GM12865 (cell line): Measurements from ENCODE around the gene VPS54.

Experiments used
- DNase-seq: peaks from one replicate; pipeline ENCODE4 v3.0.0; 2010; ENCODE audit warnings: low read depth
- H3K4me3 ChIP-seq: 2 replicates; pipeline ENCODE4 v1.5.1; 2011; ENCODE audit warnings: mild to moderate bottlenecking, low read depth, low read length, control low read depth
- TF ChIP-seq, protein P1 (sequence below): IDR thresholded peaks from 2 replicates; pipeline ENCODE4 v1.5.1; 2011; ENCODE audit warnings: low read length, control low read depth, low read depth, inconsistent platforms; ENCODE audit not compliant: insufficient read depth; ENCODE audit errors: missing control alignments

Gene VPS54

GRCh38 chr2:63862806-63863205, 156.4 kb downstream of the VPS54 start:
- no peak for DNase-seq
- H3K4me3 ChIP-seq: no peak overlapping the region
- TF ChIP-seq, protein P1, sequence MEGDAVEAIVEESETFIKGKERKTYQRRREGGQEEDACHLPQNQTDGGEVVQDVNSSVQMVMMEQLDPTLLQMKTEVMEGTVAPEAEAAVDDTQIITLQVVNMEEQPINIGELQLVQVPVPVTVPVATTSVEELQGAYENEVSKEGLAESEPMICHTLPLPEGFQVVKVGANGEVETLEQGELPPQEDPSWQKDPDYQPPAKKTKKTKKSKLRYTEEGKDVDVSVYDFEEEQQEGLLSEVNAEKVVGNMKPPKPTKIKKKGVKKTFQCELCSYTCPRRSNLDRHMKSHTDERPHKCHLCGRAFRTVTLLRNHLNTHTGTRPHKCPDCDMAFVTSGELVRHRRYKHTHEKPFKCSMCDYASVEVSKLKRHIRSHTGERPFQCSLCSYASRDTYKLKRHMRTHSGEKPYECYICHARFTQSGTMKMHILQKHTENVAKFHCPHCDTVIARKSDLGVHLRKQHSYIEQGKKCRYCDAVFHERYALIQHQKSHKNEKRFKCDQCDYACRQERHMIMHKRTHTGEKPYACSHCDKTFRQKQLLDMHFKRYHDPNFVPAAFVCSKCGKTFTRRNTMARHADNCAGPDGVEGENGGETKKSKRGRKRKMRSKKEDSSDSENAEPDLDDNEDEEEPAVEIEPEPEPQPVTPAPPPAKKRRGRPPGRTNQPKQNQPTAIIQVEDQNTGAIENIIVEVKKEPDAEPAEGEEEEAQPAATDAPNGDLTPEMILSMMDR: no peak

DNA sequence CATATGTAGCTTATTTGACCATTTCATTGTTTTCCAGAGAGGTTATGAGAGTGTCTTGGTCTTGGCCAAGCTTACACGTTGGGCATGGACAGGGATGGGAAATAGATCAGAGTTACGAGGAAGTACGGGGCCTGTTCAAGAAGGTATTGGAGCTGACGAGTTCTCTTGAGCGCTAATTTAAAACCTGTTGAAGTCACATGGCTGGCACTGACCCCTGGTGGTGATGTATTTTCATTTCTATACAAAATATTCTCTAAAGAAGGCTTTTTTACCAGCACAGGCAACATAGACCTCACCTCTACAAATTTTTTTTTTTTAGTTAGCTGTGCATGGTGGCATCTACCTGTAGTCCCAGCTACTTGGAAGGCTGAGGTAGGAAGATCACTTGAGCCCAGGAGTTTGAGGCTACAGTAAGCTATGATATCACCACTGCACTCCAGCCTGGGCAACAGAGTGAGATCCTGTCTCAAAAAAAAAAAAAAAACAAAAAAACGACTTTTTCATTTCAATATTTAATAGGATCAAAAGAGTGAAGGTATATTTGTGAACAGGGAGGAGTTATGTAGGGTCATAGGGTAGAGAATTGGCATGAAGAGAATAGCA, 157.9 kb downstream of the VPS54 start:
- peak; percentile 81 for DNase-seq
- TF ChIP-seq, protein P1: peak; percentile 46
- no peak overlapping the region for H3K4me3 ChIP-seq

DNA sequence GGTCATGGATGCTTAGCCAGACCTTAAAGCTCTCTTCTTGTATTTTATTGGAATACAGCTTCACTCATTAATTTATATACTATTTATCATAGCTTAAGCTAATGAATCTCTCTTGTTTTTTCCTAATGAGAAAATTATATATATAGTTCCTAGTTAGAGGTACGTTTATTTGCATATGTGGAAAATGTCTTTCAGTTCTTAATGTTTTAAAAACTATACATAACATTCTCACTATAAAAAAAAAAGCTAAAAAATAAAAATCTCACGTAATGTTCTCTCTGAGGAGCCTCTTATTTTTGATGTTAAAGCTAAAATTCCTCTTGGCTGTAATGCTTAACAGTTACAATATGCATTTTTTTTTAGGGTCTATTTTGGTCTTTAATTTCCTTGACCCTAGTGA, 160.9 kb downstream of the VPS54 start:
- TF ChIP-seq, protein P1: no peak
- no peak overlapping the region for H3K4me3 ChIP-seq
- no peak for DNase-seq

DNA sequence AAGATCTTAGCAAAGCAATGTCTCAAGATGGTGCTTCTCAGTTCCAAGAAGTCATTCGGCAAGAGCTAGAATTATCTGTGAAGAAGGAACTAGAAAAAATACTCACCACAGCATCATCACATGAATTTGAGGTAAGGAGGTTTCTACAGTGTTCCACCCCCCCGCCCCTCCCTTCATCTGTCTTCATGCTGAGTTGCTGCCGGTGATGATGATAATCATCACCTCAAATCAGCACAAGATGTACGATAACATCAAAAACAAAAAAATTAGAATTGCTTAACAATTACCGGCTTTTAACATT, 163.0 kb downstream of the VPS54 start:
- TF ChIP-seq, protein P1: no peak
- no peak overlapping the region for H3K4me3 ChIP-seq
- DNase-seq: no peak

DNA sequence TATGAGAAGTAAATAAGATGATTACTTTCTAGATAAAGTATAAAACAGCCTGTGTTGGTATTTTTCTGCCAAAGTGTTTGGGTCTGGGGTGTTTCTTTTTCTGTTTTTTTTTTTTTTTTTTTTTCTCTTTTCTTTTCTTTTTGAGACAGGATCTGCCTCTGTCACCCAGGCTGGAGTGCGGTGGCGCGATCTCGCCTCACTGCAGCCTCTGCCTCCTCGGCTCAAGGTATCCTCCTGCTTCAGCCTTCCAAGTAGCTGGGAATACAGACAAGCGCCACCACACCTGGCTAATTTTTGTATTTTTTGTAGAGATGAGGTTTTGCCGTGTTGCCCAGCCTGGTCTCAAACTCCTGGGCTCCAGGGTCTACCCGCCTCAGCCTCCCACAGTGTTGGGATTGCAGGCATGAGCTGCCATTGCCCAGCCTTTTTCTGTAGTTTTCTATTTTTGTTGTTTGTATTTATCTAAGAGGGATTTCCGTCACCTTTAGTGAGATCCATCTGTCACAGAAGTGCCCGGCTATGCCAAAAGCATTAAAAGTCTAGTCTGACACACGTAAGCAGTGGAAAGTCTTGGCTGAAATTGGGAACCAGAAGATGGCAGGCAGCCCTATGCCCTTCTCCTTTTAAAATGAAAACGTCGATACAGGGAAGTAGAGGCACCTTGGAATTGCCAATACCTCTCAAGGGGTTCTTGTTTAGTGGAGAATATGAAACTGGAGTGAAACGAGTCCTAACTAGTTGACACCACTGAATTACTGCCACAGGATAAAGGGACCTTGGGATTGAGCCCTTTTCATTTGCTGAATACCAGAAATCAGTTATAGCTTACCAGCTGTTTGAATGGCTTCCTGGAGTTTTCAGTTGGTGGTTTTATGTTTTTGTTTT, 163.6 kb downstream of the VPS54 start:
- TF ChIP-seq, protein P1: no peak
- H3K4me3 ChIP-seq: no peak overlapping the region
- no peak for DNase-seq

- H3K4me3 ChIP-seq: no peak overlapping the region
- TF ChIP-seq, protein P1: no peak
- DNase-seq: no peak
These were observed 165.5 kb downstream of the VPS54 start for GRCh38 chr2:63853527-63854310.
